CD4-positive, alpha-beta T cell treated with Interleukin-2 at 100 ng/mL for 4 hours (primary cell): Measurements from ENCODE around the gene PARD6G.
"Not testable (repeated sequence)": the region's sequence is repeated elsewhere in the genome, so short reads cannot be mapped to it uniquely, and the experiment has no call there.

Experiments
- DNase-seq: peaks from one replicate; pipeline ENCODE4 v3.0.0-alpha.2; 2020; ENCODE audit warnings: low spot score

Gene PARD6G

DNA sequence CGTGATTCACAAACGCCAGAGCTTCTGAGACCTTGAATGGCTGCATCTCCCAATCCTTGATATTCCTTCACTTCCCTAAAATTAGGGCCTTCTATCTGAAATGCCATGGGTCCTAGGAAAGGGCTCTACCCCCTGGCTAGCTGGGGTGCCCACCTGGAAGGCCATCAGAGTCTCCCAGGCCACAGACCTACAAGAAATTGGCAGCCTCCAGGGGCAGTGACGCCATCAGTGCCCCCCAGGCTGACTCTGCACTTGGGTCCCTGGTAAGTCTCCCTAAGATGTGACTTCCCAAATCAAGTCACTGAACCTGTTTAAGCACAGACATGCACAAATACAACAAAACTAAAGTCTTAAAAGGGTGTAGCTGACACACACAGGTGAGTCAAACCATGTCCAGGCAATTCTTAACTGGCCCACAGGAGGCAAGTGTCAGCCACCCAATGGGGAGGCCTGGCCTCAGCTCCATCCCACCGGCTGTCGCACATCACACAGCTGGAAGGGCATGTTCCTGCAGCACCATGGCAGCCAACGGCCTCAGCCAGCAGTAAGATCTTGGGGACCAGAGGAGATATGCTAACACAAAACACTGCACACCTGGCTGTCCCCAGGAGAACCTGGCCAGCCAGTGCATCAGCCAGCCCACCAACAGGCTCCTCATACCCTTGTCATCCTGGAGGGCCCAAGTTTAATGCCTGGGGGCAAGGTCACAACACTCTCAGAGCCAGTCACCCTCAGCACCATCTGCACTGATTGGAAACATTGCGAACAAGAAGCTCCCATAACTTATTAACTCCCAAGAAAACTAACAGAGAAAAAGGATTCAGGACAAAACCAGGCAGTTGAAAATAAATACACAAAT lies 5.2 kb downstream of the PARD6G start:
- DNase-seq: no peak

DNA sequence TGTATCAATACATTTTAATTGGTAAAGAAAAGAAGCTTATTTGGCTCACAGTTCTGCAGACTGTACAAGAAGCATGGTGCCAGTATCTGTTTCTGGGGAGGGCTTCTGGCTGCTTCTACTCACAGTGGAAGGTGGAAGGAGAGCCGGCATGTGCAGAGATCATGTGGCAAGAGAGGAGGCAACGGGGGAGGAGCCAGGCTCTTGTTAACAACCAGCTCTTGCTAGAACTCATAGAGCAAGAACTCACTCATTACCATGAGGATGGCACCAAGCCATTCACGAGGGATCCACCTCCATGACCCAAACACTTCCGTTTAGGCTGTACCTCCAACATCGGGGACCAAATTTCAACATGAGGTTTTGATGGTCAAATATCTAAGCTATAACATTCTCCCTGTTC lies 7.5 kb downstream of the PARD6G start:
- no peak for DNase-seq

DNA sequence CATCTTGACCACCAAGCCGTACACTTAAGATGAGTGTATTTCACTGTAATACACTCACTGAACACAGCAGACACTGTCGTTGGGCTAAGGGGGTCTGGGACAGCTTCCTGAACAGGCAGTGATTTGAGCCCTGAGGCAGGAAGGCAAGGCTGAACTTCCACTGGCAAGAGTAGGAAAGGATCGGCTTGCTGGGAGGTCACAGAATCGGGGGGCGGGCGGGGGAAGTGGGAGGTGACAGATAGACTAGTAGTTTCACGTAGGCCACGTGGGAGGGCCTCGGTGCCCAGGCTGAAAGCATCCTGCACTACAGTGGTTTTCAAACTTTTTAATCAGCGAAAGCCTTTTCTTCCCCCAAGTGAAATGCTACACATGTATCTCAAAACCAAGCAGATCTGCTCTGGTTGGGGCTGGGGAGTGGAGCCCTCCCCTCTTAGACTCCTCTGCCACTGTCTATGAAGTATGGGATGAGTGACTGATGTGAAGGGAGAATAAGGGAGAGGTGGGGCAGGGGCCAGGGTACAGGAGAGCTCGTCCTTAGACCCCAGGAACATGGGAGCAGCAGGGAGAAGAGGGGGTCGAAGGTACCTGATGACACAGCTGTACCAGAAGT lies 8.6 kb downstream of the PARD6G start:
- no peak for DNase-seq

DNA sequence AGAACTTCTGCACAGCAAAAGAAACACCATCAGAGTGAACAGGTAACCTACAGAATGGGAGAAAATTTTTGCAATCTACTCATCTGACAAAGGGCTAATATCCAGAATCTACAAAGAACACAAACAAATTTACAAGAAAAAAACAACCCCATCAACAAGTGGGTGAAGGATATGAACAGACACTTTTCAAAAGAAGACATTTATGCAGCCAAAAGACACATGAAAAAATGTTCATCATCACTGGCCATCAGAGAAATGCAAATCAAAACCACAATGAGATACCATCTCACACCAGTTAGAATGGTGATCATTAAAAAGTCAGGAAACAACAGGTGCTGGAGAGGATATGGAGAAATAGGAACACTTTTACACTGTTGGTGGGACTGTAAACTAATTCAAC lies 9.8 kb downstream of the PARD6G start:
- DNase-seq: not testable (repeated sequence)

DNA sequence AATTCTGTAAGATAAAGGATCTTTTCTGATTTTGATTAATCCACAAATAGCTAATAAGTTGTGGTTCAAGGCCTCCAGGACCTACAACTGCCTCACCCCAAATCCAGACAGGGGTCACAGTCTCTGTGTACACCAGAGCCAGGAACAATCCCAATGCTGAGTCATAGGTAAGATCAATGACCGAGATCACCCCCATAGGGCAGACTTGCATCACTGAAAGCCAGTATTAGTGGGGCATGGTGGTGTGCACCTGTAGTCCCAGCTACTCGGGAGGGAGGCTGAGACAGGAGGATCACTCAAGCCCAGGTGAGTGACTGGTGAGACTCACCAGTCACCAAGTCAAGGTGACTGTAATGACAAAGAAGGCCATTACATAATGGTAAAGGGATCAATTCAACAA lies 12.9 kb downstream of the PARD6G start:
- DNase-seq: no peak

DNA sequence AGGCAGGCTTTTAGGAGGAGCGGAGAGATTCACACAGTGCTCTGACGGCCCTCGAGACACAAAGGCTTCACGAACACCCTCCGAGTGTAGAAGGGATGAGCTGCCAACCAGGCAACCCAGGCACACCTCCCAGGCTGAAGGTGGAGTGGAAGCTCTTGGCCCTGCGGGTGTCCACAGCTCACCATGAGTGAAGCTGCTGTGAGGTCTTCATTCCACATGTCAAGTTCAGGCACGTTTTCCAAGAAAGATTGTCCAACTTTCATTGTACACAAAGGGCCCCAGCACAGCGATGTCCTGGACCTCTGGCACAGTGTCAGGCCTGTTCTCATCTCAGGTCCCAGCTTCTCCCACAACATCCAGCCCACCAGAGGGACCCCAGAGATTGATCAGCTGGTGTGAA lies 13.4 kb downstream of the PARD6G start:
- DNase-seq: no peak

DNA sequence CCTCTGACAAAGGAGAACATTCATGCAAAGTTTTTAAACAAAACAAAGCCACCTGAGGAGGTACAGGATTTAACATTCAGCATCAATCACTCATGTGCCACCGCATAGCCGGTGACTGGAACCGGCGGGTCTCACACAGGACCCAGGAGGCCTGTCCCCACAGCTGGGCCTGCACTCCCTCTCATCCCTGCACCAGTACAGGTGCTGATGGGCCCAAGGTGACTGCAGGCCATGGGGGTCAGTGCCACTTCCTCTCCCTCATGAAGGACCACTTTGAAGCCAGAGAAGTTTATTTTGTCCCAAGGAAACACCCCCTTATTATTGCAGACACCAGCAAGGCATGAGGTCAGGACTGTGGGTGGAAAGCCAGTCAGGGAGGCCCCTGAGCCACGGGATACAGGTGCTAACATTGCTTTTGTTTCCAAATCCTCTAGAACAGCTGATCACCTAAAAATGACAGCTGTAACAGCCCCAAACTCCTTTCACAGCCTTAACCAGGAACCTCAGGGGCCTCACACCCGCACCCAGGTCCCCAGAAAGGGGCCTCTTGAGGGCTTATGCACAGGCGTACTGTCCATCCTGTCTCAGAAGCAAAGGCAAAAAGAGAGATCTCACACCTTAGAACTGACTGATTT lies 14.0 kb downstream of the PARD6G start:
- DNase-seq: no peak

DNA sequence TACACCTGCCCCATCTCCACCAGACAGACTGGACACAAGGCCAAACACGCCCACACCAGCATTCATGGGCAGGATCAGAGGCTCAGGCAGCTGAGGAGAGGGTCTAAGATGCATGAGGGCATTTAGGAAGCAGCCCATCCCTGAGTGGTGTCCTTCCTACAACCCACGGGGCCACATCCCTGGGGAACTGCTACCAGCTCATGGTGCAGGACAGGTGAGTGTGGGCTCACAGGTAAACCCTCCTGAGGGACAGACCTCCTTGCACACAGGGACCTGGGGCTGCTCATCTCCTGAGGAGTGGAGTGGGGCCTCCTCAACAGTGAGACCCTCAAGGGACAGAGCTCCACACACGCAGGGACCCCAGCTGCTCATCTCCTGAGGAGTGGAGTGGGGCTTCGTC lies 14.6 kb downstream of the PARD6G start:
- no peak for DNase-seq

DNA sequence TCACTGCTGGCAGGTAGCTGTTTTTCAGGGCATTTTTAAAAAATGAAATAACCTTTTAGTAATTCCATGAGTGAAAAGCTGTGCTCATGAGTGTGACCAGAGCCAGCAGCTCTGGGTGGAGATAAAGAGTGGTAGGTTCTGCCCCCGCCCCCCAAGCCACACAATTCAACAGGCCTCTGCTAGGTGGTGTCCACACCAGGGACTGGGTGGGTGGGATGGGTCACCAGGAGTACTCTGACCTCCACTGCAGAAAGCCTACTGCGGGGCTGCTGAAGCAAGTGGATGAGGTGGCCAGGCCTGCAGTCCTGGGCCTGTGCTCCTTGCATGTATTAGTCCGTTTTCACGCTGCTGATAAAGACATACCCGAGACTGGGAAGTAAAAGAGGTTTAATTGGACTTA lies 15.3 kb downstream of the PARD6G start:
- DNase-seq: no peak

DNA sequence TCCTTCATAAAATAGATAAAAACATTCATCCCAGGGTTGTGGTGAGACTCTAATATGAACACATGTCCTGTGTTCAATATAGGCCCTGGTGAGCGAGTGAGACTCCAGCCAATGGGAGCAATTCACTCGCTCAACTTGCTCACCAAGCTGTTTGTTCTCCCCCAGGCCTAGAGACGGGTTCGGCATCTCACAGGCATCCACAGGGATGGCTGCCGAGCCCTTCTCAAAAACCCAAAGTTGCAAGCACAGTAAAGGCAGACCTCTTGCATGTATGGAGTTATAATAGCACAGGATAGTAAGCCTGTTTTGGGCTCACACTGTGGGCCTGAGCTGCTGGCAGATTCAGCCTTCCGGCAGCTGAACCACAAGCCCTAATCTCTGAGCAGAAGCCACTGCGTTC lies 15.7 kb downstream of the PARD6G start:
- no peak for DNase-seq

DNA sequence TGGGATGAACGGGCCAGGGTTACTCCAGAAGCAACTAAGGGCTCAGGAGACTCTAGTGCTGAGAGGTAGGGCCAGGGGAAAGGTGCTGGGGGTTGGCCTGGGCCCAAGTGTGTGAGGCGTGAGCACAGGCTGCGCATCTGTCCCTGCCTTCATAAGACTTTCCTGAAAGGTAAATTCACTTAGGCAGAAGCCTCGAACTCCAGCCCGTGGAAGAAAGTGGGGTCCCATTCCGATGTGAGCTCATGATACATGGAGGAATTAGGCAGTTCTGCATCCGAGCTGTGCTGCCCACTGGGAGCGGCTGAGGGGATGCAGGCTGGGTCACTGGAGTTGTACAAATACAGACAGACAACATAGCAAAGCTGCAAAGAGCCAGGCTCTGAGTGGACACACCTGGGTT lies 16.2 kb downstream of the PARD6G start:
- no peak for DNase-seq

DNA sequence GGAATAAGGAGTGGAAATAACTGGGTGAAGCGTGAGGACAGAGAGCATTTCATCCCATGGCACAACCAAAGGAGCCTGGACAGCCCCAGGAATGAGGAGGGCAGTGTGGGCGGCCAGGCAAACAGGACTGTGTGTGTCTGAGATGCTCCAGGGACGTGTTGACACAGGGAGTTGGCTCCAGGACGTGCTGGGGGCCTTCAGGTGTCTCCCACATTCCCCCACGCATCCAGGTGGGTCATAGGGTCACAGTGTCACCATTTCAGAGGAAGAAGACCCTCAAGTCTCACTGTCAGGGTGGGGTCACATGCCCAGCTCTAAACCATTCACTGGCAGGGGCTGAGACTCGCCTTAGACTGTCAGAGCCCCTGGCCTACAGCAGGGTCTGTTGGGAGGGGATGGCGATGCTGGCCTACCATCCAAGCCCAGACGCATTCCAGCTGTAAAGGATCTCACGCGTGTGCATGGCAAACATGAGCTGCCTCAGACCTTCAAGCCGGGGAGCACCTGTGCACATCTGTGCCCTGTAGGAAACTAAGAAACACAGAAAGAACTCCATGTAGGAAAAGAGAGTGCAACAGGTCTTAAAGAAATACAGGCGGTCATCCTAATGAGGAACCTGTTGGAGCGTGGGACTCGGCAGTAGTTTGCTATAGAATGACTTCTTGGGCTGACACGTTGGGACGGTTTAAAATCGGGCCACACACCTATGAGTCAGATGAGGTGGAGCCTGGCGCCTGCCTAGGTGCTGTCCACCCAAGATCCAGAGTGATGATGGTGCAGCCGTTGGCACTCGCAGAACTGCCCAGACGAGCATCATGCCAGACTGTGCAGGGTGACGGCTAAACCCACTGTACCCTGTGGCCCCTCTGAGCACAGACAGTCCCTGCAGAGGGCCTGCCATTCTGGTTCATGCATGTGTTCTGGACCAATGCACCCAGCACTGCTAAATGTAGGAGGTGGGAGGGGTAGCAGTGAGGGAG lies 17.3 kb downstream of the PARD6G start:
- DNase-seq: no peak

DNA sequence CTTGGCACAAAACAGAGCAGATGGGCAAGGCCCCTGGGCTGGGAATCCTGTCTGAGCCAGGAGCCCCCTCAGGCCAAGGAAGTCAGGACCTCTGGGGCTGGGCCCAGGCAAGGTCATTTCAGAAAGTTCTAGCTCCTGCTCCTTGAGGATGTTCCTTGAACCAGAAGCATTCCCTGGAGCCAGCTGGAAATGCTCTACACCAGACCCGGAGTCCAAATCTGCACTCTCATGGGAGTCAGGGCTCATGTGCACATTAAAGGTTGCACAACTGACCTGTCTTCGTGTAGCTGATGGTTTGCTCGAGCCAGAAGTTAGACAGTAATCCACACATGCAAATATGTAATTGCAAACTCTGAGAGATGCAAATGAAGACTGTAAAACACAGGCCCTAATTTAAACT lies 18.0 kb downstream of the PARD6G start:
- DNase-seq: no peak

DNA sequence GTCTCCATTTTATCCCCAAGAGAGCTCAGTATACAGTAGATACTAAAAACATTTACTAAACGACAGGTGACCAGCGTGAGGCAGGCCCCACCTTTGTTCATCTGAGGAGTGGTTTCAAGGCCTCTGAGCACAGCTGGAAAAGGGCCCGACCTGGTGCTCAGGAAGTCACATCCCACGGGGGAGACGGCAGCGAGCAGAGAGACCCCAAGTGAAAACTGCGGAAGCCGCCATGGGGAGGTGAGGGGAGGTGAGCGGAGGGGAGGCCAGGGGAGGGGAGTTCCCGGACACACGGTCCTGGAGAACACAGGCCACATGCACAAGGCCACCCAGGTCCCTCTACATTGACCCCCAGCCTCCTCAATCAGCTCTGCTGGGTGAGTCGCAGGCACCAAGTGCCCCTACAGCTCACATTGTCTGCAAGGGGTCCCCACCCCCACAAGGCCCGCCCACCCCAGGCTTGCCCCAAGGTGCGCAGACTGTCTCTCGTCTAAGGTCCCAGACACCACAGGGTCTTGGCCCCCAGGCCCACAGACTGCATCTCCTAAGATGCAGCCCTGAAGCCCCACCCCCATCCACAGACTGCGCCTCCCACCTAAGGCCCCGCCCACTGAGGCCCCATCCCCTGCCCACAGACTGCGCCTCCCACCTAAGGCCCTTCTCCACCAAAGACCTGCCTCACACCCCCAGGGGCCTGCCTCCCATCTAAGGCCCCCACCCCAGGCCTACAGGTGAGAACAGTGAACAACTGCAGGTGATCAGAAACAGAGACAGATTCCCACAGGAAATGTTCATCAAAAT lies 19.1 kb downstream of the PARD6G start:
- no peak for DNase-seq

DNA sequence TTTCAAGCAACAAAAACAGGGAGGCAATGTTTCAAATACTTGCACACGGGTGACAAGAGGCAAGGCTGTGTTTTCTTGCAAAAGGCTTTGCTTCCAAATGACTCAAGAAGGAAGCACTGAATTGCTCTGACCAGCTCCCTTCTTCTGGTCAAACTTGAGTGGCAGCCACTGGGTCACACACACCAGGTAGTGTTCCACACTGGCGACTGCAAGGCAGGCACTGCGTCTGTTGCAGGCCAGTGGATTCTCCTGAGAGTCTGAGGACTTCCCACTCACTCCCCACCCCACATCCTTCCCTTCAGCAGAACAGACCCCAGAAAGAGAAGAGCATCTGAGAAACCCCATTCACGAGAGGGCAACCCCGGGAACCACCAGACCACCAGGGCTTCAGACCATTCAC lies 19.8 kb downstream of the PARD6G start:
- DNase-seq: no peak

DNA sequence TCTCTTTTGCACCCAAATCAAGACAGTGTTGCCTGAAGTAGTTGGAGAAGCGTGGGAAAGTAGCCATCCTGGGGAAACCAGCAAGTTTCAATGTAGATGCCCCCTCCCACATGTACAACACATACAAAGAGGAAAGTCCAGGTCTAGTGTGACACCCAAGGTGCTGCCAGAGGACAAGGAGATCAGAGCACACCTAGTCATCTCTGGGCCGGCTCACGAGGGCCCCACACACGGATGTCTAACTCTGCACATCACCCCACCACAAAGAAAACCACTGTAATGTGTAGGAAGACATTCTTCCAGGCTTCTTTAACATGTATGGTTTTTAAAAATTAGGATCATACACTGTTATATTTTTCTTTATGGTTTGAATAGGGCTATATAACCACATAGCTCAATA lies 21.6 kb downstream of the PARD6G start:
- no peak for DNase-seq

DNA sequence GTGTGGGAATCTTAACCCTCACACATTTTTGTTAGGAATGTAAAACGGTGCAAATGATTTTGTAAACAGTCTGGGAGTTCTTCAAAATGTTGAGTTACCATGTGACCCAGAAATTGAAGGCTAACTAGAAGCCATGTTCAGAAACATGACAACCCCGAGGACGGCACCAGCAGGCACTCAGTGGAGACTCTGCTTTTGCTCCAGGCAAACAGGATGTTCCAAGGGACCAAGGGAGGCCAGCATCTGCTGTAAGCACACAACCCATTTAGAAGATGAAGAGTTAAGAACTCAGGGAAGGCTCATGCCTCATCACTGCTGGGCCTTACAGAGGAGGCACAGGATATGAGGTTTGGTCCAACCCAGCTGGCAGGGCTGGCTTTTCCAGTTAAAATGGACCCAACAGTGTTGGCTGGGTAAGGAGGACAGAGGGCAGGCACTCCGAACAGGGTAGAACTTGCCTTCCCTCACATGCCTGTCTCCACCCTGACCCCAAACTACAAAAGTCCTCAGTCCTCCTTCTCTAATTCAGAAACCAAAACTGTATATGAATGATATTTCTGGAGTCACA lies 23.6 kb downstream of the PARD6G start:
- DNase-seq: no peak

DNA sequence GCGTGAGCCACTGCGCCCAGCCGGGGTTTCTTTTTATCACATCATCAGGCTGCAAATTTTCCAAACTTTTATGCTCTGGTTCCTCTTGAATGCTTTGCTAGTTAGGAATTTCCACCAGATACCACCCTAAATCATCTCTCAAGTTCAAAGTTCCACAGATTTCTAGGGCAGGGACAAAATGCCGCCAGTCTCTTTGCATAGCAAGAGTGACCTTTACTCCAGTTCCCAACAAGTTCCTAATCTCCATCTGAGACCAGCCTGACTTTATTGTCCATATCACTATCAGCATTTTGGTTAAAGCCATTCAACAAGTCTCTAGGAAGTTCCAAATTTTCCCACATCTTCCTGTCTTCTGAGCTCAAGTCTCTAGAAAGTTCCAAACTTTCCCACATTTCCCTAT lies 27.8 kb downstream of the PARD6G start:
- not testable (repeated sequence) for DNase-seq

DNA sequence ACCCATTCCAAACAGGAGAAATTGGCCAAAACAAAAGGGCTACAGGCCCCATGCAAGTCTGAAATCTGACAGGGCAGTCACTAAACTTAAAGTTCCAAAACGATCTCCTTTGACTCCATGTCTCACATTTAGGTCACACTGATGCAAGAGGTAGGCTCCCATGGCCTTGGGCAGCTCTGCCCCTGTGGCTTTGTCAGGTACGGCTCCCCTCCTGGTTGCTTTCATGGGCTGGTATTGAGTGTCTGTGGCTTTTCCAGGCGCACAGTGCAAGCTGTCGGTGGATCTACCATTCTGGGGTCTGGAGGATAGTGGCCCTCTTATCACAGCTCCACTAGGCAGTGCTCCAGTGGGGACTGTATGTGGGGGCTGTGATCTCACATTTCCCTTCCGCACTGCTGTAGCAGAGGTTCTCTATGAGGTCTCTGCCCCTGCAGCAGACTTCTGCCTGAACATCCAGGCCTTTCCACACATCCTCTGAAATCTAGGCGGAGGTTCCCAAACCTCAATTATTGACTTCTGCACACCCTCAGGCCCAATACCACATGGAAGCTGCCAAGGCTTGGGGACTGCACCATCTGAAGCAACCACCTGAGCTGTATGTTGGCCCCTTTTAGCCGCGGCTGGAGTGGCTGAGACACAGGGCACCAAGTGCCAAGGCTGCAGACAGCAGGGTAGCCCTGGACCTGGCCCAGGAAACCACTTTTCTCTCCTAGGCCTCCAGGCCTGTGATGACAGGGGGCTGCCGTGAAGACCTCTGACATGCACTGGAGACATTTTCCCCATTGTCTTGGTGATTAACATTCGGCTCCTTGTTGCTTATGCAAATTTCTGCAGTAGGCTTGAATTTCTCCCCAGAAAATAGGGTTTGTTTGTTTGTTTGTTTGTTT lies 28.7 kb downstream of the PARD6G start:
- no peak for DNase-seq

DNA sequence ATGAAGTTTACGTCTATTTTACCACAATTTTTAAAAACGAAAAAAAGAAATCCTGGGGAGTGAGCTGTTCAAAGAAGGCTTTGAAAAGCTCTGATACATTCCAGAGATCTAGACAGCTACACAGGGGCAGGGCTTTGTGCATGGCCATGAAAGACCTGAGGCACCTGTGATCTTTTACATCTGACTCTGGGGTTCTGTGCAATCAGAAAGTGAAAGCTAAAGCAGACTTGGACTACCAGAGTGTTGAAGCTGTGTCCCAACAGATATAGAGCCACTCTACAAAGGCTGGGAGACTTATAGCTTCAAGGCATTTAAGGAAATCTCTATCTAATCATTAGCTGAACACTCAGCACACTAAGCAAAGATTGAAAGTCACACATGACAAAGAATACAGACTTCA lies 34.1 kb downstream of the PARD6G start:
- no peak for DNase-seq
